GM12878 (cell line): Measurements from ENCODE around the gene COL6A1. TPM values are rescaled to one million over a fixed set of nuclear protein-coding genes. Genes with fewer than 3 reads are reported as not detected.

Experiments
- ATAC-seq: fragments of 200-7000 bp; cut with Tn5 transposase; 3 replicates; pipeline ENCODE4 v1.9.1; 2020; ENCODE audit warnings: mild to moderate bottlenecking, moderate library complexity
- BruUV-seq: library from RNA; stranded (reverse); fragments of 400-500 nt; replicated peaks from 2 replicates; lab custom pipeline; 2021; lab: Mats Ljungman, UMichigan
- CTCF ChIA-PET: fragments of 300-600 bp; sonication (Branson Sonifier 250); formaldehyde crosslinking; extraction: SDS; loops from one replicate; lab custom pipeline; 2021; ENCODE audit warnings: inconsistent platforms; lab: Yijun Ruan, JAX
- POLR2A ChIA-PET: fragments of 350-600 bp; formaldehyde crosslinking; extraction: SDS; loops from one replicate; lab custom pipeline; 2021; ENCODE audit warnings: inconsistent platforms; lab: Charles Lee
- RAD21 ChIA-PET: fragments of 300-600 bp; sonication (Branson Sonifier 250); formaldehyde crosslinking; loops from one replicate; lab custom pipeline; 2023; ENCODE audit warnings: antibody characterized with exemption; ENCODE audit not compliant: unreplicated experiment; lab: Charles Lee
- SMC1A ChIA-PET: fragments of 300-600 bp; sonication (Branson Sonifier 250); formaldehyde crosslinking; loops from one replicate; lab custom pipeline; 2023; ENCODE audit not compliant: unreplicated experiment, uncharacterized antibody; lab: Charles Lee
- DNase-seq: peaks from one replicate; pipeline ENCODE4 v3.0.0-alpha.2; 2011; ENCODE audit warnings: low read depth, low spot score
- FAIRE-seq: peaks from 3 replicates; lab custom pipeline; 2011; peaks lifted over from hg19 to GRCh38; lab: Jason Lieb, UNC
- H2AFZ ChIP-seq: 2 replicates; pipeline ENCODE4 v1.6.0; 2011; ENCODE audit warnings: low read depth, low read length, control low read depth; ENCODE audit not compliant: control insufficient read depth
- H3K27ac ChIP-seq: 2 replicates; pipeline ENCODE4 v1.5.1; 2011; ENCODE audit warnings: control low read depth; ENCODE audit not compliant: control insufficient read depth, insufficient read depth
- H3K27me3 ChIP-seq, 2 experiments: replicated peaks in 1 of 2; 2 replicates each; pipeline versions ENCODE4 v1.6.0 to v1.6.1; 2011; ENCODE audit warnings: low read length in 1 of 2; ENCODE audit not compliant: control insufficient read depth in 2 of 2, insufficient read depth in 2 of 2
- H3K36me3 ChIP-seq, 2 experiments: 2 replicates each; pipeline ENCODE4 v1.5.1; 2011; ENCODE audit warnings: low read length in 1 of 2; ENCODE audit not compliant: control insufficient read depth in 2 of 2, insufficient read depth in 2 of 2
- H3K4me1 ChIP-seq: 2 replicates; pipeline ENCODE4 v1.6.1; 2011; ENCODE audit warnings: mild to moderate bottlenecking, low read length, moderate library complexity, mixed read lengths; ENCODE audit not compliant: control insufficient read depth, insufficient read depth
- H3K4me2 ChIP-seq: 2 replicates; pipeline ENCODE4 v1.6.0; 2011; ENCODE audit warnings: control low read depth; ENCODE audit not compliant: control insufficient read depth, insufficient read depth
- H3K4me3 ChIP-seq: fragments of 200-600 bp; sonication (generic); 2 replicates; pipeline ENCODE4 v1.5.1; 2016
- H3K79me2 ChIP-seq: 2 replicates; pipeline ENCODE4 v1.6.0; 2011; ENCODE audit warnings: low read length; ENCODE audit not compliant: control insufficient read depth, insufficient read depth
- H3K9ac ChIP-seq: 2 replicates; pipeline ENCODE4 v1.8.0; 2011; ENCODE audit warnings: low read length, control low read depth, mixed read lengths; ENCODE audit not compliant: control insufficient read depth, insufficient read depth
- H3K9me3 ChIP-seq: replicated peaks from 3 replicates; pipeline ENCODE4 v1.5.1; 2011; ENCODE audit warnings: mild to moderate bottlenecking, low read length; ENCODE audit not compliant: control insufficient read depth, insufficient read depth
- H4K20me1 ChIP-seq: 2 replicates; pipeline ENCODE4 v1.6.0; 2011; ENCODE audit not compliant: control insufficient read depth, insufficient read depth
- BRCA1 ChIP-seq: IDR thresholded peaks from 2 replicates; pipeline ENCODE4 v1.6.1; 2011; ENCODE audit warnings: low read depth, low read length, improper control_type of control experiment
- CHD2 ChIP-seq: IDR thresholded peaks from 2 replicates; pipeline ENCODE4 v1.6.1; 2011; ENCODE audit warnings: low read depth, low read length, improper control_type of control experiment, borderline replicate concordance
- CUX1 ChIP-seq: IDR thresholded peaks from 2 replicates; pipeline ENCODE4 v1.6.1; 2012; ENCODE audit warnings: improper control_type of control experiment, low read depth, low read length; ENCODE audit not compliant: insufficient replicate concordance
- GATAD2B ChIP-seq: fragments of 450-650 bp; conservative IDR thresholded peaks from 2 replicates; pipeline ENCODE4 v1.6.1; 2017; ENCODE audit warnings: low read depth, mild to moderate bottlenecking, moderate library complexity
- IKZF1 ChIP-seq: fragments of 450-650 bp; conservative IDR thresholded peaks from 2 replicates; pipeline ENCODE4 v1.6.1; 2017; ENCODE audit warnings: antibody characterized with exemption, mild to moderate bottlenecking
- IRF4 ChIP-seq: IDR thresholded peaks from 2 replicates; pipeline ENCODE4 v1.6.1; 2011; ENCODE audit warnings: low read depth, low read length
- NFIC ChIP-seq: IDR thresholded peaks from 2 replicates; pipeline ENCODE4 v1.6.1; 2012; ENCODE audit warnings: low read depth, mild to moderate bottlenecking, inconsistent platforms, low read length, moderate library complexity
- RELA ChIP-seq: fragments of 450-650 bp; IDR thresholded peaks from 2 replicates; pipeline ENCODE4 v1.8.0; 2014; ENCODE audit warnings: borderline replicate concordance; ENCODE audit not compliant: partially characterized antibody
- YY1 ChIP-seq: IDR thresholded peaks from 2 replicates; pipeline ENCODE4 v1.6.1; 2011; ENCODE audit warnings: low read depth, mild to moderate bottlenecking, low read length
- ZBTB11 ChIP-seq: fragments of 450-650 bp; formaldehyde crosslinking; IDR thresholded peaks from 2 replicates; pipeline ENCODE4 v1.5.0; 2022; ENCODE audit warnings: mild to moderate bottlenecking, missing genetic modification characterization
- WGBS: methylation state at CpG from one replicate; pipeline ENCODE4 v1.1.6; 2016; ENCODE audit warnings: low lambda C conversion rate; ENCODE audit not compliant: insufficient replicate concordance, insufficient coverage; ENCODE audit errors: missing lambda C conversion rate; 5-methylcytosine and 5-hydroxymethylcytosine counted together
- in situ Hi-C: fragments of 300-500 bp; cut with MboI; formaldehyde crosslinking; loops from 9 replicates; pipeline ENCODE4 v1.14.3; 2018; ENCODE audit warnings: mixed read lengths
- intact Hi-C: fragments of 100-400 bp; cut with micrococcal nuclease; formaldehyde crosslinking; loops from one replicate; pipeline ENCODE4 v1.14.2; 2022; ENCODE audit not compliant: unreplicated experiment
- polyA plus RNA-seq, 11 experiments: library from polyadenylated mRNA; depleted of rRNA in 4 of 11; unstranded in 6 of 11; stranded (reverse) in 5 of 11; fragments of >200 nt; fragmentation: Nextera tagmentation in 4 of 11; fragmentation: Illumina TruSeq in 1 of 11; extraction: Ambion mirVana in 4 of 11; extraction: Trizol in 1 of 11; gene quantifications; 1 replicate in 1 of 11; 2 replicates in 10 of 11; pipeline versions ENCODE4 v1.2.1 to v1.2.3, GENCODE V29; 2011 to 2016; ENCODE audit warnings: inconsistent platforms in 2 of 11, missing spikeins in 2 of 11, low read depth in 1 of 11
- total RNA-seq, 4 experiments: library from RNA; depleted of rRNA in 3 of 4; stranded (reverse); fragments of >200 nt in 3 of 4; fragmentation: Illumina TruSeq in 1 of 4; extraction: Trizol in 1 of 4; gene quantifications; 2 replicates each; pipeline versions ENCODE4 v1.2.1 to v1.2.3, GENCODE V29; 2013 to 2021
- TF ChIP-seq, protein P1 (sequence below): IDR thresholded peaks from 2 replicates; pipeline ENCODE4 v1.6.1; 2012; ENCODE audit warnings: low read depth, low read length, improper control_type of control experiment

The COL6A1 gene
- total and polyA plus RNA-seq, 10 of the 15 experiments (the other 5 are each of a cell fraction or from before 2014, with no cell fraction given) = 0.12 to 1.3 (median 0.20) TPM; not detected in 7

GRCh38 chr21:45996311-45997204 is 15.0 kb downstream of the COL6A1 start:
- Histone ChIP-seq H4K20me1 (no peaks in the 10 kb centered on the region), H3K9ac (no peak overlapping the region), H3K27me3 (no peaks in the 10 kb centered on the region), H3K36me3 (no peaks in the 10 kb centered on the region), H3K9me3 (no peaks in the 10 kb centered on the region; the same call in 2 of the 3 replicates), H3K79me2 (no peaks in the 10 kb centered on the region), H3K4me2 (no peak overlapping the region), H2AFZ (no peak overlapping the region), H3K4me3 (no peak overlapping the region), H3K4me1 (no peaks in the 10 kb centered on the region), H3K27ac (no peak overlapping the region)
- DNase-seq (no peak), FAIRE-seq (no peak), ATAC-seq (no peak)
- no TSS peak for BruUV-seq
- ChIA-PET RAD21 (no interaction called here), SMC1A (no interaction called here), POLR2A (no interaction called here), CTCF (no interaction called here)
- in situ Hi-C loops (no loop called here), intact Hi-C loops (no loop called here)
- 49% methylated on average over 26 of the region's 27 CpGs for WGBS
- no peak for TF ChIP-seq CUX1
- TF ChIP-seq RELA = no peak
- TF ChIP-seq CHD2 = no peak
- TF ChIP-seq IKZF1 = no peak
- no peak for TF ChIP-seq YY1
- TF ChIP-seq, protein P1, sequence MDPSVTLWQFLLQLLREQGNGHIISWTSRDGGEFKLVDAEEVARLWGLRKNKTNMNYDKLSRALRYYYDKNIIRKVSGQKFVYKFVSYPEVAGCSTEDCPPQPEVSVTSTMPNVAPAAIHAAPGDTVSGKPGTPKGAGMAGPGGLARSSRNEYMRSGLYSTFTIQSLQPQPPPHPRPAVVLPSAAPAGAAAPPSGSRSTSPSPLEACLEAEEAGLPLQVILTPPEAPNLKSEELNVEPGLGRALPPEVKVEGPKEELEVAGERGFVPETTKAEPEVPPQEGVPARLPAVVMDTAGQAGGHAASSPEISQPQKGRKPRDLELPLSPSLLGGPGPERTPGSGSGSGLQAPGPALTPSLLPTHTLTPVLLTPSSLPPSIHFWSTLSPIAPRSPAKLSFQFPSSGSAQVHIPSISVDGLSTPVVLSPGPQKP = no peak
- TF ChIP-seq ZBTB11 (CRISPR knock-in tag) = no peak
- no peak for TF ChIP-seq BRCA1
- no peak for TF ChIP-seq NFIC
- no peak for TF ChIP-seq GATAD2B
- TF ChIP-seq IRF4 = no peak
